GM12872 (cell line): ENCODE data around the gene ZBP1.

Experiments used
- CTCF ChIP-seq: IDR thresholded peaks from 3 replicates; pipeline ENCODE4 v1.5.1; 2011; ENCODE audit warnings: low read depth, mild to moderate bottlenecking, low read length, moderate library complexity; ENCODE audit not compliant: insufficient read depth

The ZBP1 gene

GRCh38 chr20:57622201-57622570 lies 2.0 kb upstream of the ZBP1 start:
- no peak for TF ChIP-seq CTCF

GRCh38 chr20:57621421-57622200 lies 1.4 kb upstream of the ZBP1 start:
- TF ChIP-seq CTCF, result no peak

GRCh38 chr20:57620999-57621398 lies 773 bp upstream of the ZBP1 start:
- TF ChIP-seq CTCF, result peak; percentile 1; the same call in 1 of the 3 replicates

GRCh38 chr20:57619051-57619831 lies 985 bp downstream of the ZBP1 start:
- TF ChIP-seq CTCF, result no peak

GRCh38 chr20:57618764-57619050 lies 1.5 kb downstream of the ZBP1 start:
- no peak for TF ChIP-seq CTCF

GRCh38 chr20:57618091-57618763 lies 2.0 kb downstream of the ZBP1 start:
- no peak for TF ChIP-seq CTCF

GRCh38 chr20:57617079-57617795 lies 3.0 kb downstream of the ZBP1 start:
- no peak for TF ChIP-seq CTCF
